GM18867 (cell line): Measurements from ENCODE around the gene DCAF5.
"Not testable (repeated sequence)": the region's sequence is repeated elsewhere in the genome, so short reads cannot be mapped to it uniquely, and the experiment has no call there.

Experiments used
- ATAC-seq: cut with Tn5 transposase; IDR thresholded peaks from one replicate; pipeline ENCODE4 v1.9.1; 2021; ENCODE audit warnings: mild to moderate bottlenecking, moderate library complexity; ENCODE audit not compliant: unreplicated experiment

DCAF5 gene

DNA sequence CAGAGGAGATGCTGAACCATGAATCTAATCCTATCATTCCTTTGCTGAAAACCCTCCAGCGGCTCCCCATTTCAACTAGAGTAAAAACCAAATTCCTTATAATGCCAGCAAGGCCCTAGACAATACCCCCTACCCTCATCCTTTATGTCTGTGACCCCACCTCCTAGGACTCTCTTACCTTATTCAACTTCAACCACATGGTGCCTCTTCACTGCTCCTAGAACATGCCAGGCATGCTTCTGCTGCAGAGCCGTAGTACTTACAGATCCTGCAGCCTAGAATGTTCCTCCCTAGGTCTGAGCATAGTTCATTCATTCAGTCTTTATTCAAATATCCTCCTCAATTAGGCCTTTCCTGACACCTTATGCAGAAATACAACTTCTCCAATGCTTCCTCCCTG is 54.9 kb downstream of the DCAF5 start:
- ATAC-seq: no peak

DNA sequence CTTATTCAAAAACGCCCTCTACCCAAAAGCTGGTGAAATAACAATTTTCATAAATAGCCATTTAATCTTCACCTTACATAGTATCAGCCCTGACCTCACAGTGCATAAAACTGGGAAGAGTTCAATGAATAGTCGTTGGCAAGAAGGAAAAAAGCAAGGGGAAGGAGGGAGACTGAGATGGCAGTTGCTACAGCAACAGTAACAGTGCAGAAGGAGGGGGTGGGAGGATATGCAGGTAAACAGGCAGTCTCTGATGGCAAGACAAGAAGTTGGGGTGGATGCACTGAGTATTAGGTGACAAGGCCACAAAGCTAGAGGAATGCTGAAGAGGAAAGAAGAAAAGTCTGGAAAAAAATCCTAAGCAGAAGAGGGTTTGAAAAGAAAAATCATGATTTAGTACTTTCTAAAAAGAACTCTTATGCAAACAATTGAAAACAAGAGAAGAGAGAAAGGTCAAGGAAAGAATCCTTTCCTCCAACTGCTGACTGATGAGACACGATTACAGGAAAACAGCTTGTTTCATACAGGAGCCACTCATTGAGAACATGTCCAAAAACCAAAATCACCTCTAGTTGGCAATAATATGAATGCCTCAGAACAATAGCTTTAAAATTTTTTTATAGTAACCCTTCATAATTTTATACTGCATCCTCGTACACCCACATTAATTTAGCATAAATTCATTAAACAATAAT is 56.0 kb downstream of the DCAF5 start:
- ATAC-seq: no peak

- ATAC-seq: no peak
These were observed 56.7 kb downstream of the DCAF5 start for GRCh38 chr14:69096246-69096645.

DNA sequence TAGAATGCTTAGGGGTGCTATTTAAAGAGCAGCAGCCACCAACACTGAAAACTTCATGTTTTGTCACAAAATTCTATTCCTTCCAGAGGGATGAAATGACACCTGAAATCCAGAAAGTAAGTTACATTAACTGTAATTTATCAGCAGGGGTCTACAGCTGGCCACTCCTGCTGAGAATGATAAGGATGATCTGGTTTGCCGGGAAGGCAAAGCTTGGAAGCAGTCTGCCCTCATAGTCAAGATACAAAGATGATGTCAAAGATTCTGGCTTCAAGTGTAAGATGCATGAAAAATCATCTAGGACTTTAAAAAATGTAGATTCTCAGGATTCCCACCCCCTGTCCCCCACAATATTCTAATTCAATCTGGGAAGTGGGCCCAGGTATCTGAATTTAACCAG is 58.4 kb downstream of the DCAF5 start:
- no peak for ATAC-seq

DNA sequence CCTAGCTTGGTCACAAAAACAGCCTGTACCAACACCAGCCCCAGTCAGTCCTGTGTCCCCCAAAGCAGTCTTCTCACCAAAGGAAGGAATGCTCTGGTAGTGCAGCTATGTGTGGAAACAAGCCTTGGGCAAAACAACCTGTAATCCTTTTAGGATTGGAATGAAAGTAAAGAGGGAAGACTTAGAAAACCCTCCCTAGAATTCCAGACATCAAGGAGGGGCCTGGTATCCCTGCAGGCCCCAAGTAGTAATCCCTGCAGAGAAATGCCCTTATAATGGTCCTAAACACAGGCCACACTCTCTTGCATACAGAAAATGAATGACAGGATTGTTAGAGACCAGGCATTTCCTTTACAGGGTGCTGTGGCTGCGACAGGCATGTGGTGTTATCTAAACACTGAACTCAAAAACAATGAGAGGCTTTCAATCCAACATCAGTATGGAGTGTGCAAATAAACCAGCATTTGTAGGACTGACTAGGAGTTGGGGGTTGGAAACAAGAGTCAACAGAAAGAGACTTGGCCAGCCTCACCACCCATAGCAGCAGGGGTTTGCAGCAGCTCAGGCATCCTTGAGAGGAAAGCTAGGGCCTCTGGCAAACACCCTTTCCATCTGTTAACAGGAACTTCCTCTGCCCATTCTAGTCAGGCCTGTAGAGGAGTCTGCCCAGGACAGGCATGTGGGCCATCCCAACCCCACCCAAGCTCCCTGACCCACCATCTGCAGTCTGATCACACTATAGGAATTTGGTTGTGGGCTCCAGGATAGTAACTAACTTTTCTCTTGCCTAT is 59.1 kb downstream of the DCAF5 start:
- no peak for ATAC-seq

- no peak for ATAC-seq
These were observed 60.0 kb downstream of the DCAF5 start for GRCh38 chr14:69092840-69093422.

DNA sequence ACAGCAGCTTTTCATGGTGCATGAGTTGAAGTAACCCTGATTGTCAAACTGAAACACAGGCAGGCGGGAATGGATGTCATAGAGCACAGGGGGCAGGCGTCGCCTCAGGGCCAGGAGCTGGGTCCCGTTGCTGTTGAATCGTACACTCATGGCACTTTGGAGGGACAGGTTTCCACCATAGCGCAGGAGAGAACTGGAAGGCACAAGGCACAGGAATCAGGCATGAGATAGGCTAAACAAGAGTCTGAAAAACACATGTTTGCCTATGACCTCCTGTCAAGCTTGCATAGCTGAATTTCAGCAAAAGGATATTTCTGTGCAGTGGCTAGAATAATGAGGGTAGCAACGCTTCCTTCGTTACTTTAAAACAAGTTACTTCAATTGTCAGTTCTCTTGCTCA is 61.2 kb downstream of the DCAF5 start:
- ATAC-seq: no peak

GRCh38 chr14:69091006-69091405 is 61.9 kb downstream of the DCAF5 start:
- no peak for ATAC-seq

DNA sequence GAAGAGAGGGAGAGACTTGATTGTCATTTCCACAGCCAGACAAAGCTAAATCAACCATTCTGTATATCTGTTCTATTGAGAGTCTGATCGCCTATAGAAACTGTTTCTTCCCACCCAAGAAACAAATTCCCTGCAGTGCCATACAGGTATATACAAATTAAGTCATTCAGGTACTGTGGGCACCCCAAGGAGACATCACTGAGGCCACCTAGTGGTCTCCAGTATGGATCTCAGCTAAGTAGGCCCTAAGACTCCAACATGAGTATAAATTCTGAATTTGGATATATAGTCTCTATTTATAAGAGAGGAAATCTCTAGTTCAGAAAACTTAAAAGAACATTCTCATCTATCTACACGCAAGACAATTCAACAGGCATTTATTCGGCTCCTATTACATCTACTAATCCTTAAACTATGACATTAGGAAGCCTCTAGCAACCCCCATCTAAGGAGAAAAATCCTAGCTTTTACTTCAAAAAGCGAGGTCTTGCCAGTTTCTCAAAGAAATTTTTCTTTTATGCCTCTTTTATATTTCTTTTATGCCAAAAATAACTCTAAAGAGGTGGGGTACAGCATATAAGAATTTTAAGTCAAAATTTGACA is 62.6 kb downstream of the DCAF5 start:
- no peak for ATAC-seq

DNA sequence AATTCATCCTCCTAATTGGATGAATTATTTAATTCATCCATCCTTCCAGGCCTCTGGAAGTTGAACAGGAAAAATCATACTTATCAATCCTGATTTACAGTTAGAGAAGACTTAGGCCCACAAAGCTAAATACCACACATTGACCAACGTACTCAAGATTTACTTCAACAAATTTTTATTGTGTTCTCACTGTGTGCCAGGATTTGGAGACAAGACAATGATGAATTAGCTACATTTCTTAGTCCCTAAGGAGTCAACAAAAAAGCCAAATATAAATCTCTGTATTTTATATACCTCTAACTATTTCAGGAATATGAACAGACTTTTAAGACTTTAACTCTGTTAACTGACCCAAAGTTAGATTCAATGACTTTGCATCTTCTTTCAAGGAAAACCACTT is 63.9 kb downstream of the DCAF5 start:
- no peak for ATAC-seq

GRCh38 chr14:69088586-69088985 is 64.3 kb downstream of the DCAF5 start:
- ATAC-seq: no peak

GRCh38 chr14:69087061-69087461 is 65.9 kb downstream of the DCAF5 start:
- ATAC-seq: no peak

DNA sequence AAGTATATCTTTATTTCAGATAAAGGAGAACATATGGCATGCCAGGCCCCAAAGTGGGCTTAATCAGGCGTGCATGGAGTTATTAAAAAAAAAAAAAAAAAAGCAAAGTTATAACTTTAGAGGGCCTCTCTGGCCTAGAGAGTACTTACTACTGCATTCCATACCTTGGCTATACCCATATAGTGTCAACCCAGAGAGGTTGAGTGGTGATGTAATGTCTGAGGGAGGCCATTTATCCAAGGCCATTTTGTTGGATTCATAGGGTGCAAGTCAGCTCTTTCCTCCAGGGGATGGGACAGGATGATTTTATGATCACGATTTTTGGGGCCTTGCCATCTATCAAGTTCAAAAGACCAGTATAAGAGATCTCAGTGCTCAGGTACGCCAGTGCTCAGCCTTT is 66.4 kb downstream of the DCAF5 start:
- no peak for ATAC-seq

DNA sequence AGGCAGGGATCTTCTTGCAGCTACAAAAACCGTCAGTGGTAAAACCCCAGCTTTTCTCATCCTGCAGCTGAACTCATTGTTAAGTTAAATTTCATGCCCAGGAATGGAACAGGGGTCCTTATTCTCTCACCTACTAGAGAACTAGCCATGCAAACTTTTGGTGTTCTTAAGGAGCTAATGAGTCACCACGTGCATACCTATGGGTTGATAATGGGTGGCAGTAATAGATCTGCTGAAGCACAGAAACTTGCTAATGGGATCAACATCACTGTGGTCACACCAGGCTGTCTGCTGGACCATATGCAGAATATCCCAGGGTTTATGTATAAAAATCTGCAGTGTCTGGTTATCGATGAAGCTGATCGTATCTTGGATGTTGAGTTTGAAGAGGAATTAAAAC is 68.9 kb downstream of the DCAF5 start:
- ATAC-seq: no peak

DNA sequence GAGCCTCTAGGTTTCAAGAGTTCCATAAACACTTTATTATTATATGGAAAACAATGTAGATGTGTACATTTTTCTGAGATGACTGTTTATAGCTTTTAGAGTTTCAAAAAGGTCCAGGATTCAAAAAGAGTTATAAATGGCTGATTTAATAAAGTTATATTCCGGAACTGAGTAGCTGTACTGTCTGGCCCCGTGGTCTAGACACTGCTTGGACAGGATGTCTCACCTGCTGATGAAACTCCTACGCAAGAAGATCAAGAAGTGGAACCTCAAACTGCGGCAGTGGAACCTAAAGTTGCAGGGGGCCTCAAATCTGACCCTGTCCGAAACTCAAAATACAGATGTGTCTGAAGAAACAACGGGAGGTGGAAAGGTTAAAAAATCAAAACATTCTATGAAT is 69.7 kb downstream of the DCAF5 start:
- ATAC-seq: no peak

GRCh38 chr14:69081271-69081670 is 71.6 kb downstream of the DCAF5 start:
- no peak for ATAC-seq

GRCh38 chr14:69079747-69080146 is 73.2 kb downstream of the DCAF5 start:
- ATAC-seq: no peak

DNA sequence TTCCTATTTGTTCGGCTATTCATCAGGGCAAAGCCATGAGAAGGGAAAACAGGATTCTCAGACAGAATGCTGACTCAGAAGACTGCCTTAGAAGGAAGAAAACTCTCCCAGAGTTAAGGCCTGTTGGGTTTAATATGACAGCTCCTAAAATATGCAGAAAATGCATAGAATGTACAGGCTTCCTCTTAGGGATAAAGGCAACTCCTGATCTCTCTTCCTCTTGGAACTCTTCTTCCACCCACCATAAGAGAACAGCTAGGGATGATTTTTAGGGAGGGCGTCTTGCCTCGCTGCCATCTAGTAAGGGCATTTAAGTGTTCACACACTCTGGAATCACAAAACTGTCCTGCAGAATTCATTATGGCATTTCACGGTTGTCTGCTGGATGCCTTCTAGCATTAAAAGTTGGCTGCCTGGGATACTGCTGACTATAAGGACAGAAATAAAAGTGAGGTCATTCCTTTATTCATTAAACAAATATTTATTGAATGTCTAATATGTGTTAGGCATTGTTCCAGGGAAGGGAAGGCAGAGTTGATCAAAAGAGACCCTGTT is 73.7 kb downstream of the DCAF5 start:
- no peak for ATAC-seq

GRCh38 chr14:69077841-69078240 is 75.1 kb downstream of the DCAF5 start:
- no peak for ATAC-seq

- not testable (repeated sequence) for ATAC-seq
These were observed 75.7 kb downstream of the DCAF5 start for GRCh38 chr14:69077185-69077584.

- no peak for ATAC-seq
These were observed 76.6 kb downstream of the DCAF5 start for GRCh38 chr14:69076341-69076740.
